GM12892 (cell line): Measurements from ENCODE around the gene IFFO2.
A peak's percentile ranks its signal among the peaks of the same experiment; 100 is the strongest.

ENCODE experiments used
- DNase-seq: peaks from one replicate; pipeline ENCODE4 v3.0.0; 2011; ENCODE audit not compliant: insufficient read length
- FAIRE-seq: peaks from 2 replicates; lab custom pipeline; 2011; peaks lifted over from hg19 to GRCh38; lab: Jason Lieb, UNC
- POLR2A ChIP-seq: IDR thresholded peaks from 2 replicates; pipeline ENCODE4 v1.6.1; 2011; ENCODE audit warnings: low read depth, low read length, control low read depth
- POLR2AphosphoS5 ChIP-seq: IDR thresholded peaks from 2 replicates; pipeline ENCODE4 v1.6.1; 2011; ENCODE audit warnings: low read depth, low read length, control low read depth
- TAF1 ChIP-seq: IDR thresholded peaks from 2 replicates; pipeline ENCODE4 v1.6.1; 2011; ENCODE audit warnings: low read depth, mild to moderate bottlenecking, control low read depth, low read length, borderline replicate concordance

IFFO2 gene

DNA sequence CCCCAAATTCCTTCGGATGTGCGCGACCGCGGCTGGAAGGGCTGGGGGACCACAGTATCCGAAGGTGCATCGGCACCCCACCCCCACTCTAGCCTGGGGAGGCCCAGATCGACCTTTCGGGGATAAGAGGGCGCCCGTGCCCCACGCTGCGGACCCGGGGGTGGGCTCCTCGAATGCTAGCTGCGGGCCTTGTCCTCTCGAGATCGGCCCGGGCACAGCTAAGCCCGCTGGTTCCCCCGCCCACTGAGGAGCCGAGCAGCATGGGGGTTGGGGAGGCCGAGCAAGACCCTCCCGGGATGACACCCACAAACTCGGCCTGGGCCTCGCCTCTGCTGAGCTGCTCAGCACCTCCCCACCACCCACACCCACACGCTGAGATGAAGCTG lies 653 bp upstream of the IFFO2 start:
- no peak for DNase-seq

DNA sequence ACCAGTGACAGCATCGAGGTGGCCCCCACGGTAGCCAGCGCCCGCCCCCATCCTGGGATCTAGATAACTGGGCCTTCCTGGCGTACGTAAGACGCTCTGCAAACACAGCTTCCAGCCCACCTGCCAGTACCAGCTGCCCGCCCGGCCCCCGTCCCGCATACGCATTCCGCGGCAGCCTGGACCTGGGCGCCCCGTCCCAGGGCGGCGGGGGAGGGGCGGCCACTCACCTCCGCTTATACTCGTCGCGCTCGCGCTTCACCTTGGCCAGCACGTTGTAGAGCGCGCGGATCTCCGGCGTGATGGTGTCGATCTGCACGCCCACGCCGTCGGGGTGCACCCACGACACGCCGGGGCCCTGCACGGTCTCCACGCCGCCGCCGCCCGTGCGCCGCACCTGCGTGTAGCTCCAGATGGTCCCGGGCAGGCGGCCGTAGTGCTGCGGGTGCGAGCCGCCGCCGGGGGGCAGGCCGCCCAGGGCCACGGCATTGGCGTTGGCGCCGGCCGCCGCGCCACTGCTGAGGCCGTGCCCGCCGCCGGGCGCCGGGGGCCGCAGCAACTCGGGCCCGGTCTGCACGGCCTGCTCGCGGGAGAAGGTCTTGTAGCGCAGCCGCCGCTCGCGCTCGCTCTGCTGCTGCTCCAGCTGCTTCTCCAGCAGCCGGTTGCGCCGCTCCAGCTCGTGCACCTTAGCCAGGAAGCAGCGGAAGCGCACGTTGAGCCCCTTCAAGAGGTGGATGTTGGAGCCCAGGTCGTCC lies 859 bp downstream of the IFFO2 start:
- peak; percentile 77 for FAIRE-seq
- no peak for DNase-seq
- TF ChIP-seq POLR2AphosphoS5 (no peak), TAF1 (no peak), POLR2A (no peak; the same call in 1 of the 2 replicates)

More for the DNA sequence above, 653 bp upstream of the IFFO2 start:
- no peak for FAIRE-seq
- TF ChIP-seq POLR2A (no peak), POLR2AphosphoS5 (no peak), TAF1 (no peak)

DNA sequence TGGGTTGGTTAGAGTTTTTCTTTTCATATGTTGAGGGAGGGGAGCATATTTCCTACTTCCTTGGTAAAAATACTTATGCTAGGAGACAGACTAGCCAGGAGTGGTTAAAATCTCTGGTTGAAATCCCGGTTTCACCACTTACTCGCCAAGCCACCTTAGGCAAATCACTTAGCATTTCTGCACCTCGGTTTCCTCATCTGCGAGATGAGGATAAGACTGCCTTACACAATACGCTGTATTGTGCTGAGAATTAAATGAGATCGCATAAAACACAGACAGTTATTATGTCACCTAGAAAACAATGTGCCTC lies 1.4 kb downstream of the IFFO2 start:
- DNase-seq (no peak), FAIRE-seq (no peak)
- TF ChIP-seq POLR2A: no peak
- TF ChIP-seq POLR2AphosphoS5: no peak
- no peak for TF ChIP-seq TAF1

DNA sequence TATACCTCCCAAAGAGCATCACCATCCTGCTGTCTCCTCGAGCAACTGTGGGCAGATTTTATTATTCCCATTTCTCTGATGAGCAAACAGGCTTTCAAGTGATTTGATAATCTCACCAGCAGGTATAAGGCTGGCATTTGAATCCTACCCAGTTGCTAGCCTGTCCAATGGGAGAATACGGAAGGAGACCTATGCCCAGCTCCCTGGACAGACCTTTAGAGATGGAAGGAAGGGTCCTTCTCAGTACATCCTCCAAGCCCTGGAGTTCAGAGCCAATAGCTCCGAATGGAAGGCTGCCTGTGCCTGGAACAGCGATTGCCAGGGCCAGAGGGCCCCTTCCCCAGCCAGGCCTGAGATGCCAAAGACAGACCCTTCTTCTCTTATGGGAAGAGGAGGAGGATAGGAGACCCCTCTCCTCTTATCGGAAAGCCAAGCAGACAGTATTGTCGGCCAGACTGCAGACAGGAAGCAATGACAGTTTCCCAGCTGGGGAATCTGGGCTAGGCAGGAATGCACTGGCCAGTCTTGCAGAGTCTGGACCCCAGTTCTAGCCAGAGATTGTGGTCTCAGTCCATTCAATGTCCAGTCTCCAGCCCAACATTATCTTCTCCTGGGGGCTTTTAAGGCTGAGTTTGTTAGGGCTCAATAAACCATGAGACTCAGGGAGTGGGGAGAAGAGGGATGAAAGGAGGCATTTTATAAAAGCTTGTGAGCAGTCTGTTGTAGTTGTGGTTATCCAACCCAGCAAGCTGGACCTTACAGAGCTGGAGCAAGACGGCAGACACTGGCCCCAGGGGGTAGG lies 2.0 kb downstream of the IFFO2 start:
- DNase-seq (no peak), FAIRE-seq (no peak)
- TF ChIP-seq POLR2AphosphoS5 (no peak), TAF1 (no peak)

DNA sequence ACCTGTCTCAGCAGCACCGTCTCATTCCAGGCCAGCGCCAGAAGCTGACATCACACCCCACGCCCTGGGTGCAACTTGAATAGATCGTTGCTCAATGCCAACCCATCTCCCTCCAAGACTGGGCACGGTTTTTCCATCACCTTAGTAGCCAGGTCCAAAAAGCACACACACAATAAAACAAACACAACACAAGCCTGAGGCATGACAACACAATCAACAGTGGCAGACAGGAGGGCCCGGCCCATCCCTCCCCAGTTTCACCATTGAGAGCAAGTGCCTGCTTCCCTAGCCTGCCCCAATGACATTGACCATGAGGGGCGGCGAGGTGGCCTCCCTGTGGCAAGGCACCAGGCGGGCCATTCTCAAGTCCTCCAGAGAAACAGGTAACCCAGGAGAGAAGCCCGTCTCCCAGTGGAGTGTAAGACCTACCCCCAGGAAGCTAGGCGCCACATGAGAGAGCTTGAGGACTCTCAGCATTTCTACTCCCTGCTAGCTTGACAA lies 2.7 kb downstream of the IFFO2 start:
- TF ChIP-seq TAF1 (no peak), POLR2AphosphoS5 (no peak), POLR2A (no peak)
- FAIRE-seq: no peak
- DNase-seq: no peak

DNA sequence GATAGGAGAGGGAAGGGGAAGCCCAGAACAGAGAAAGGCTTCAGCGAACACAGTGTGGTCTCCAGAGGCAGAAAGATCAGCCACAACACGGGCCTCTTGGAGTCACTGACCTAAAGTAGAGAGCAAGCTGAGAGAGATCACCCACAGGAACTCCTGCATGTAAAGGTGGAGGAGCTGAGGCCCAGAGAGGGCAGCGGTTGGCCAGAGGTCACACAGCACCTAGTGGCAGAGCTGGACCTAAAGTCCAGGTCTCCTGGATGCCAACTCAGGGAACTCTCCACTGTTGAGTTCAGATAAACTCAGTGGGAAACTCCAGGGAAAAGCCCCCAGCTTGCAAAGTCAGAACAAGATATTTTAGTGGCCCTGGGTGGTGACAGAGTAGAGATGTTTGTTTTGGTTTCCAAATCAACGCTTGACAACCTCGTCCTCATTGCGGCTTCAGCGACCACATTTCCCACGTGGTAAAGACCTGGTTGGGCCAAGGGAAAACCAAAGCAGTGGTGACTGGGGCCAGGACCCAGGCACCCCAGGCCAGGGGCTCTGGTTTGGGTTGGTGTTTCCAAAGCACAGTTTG lies 4.6 kb downstream of the IFFO2 start:
- DNase-seq (peak; percentile 67), FAIRE-seq (peak; percentile 96)
- no peak for TF ChIP-seq TAF1
- TF ChIP-seq POLR2AphosphoS5: peak; percentile 75
- TF ChIP-seq POLR2A: peak; percentile 35; the same call in 1 of the 2 replicates

DNA sequence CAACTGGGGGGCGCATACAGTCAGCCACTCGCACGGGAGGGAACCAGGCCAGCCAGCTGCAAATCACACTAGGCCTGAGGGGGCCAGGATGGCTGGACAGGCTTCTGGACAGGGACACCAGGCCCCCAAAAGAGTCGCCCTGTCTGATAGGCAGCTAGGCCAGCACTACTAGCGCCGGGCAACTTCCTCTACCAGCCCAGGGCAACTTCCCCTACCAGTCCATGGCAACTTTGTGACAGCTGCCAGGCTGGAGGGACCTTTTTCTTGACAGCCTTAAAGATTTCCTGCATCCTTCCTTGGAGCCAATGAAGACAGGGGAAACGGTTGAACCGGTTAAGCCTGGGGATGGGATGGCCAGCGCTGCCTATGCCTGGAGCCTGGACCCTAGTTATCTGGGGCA lies 5.1 kb downstream of the IFFO2 start:
- FAIRE-seq: no peak
- no peak for TF ChIP-seq TAF1
- no peak for TF ChIP-seq POLR2A
- TF ChIP-seq POLR2AphosphoS5: no peak
- DNase-seq: no peak

DNA sequence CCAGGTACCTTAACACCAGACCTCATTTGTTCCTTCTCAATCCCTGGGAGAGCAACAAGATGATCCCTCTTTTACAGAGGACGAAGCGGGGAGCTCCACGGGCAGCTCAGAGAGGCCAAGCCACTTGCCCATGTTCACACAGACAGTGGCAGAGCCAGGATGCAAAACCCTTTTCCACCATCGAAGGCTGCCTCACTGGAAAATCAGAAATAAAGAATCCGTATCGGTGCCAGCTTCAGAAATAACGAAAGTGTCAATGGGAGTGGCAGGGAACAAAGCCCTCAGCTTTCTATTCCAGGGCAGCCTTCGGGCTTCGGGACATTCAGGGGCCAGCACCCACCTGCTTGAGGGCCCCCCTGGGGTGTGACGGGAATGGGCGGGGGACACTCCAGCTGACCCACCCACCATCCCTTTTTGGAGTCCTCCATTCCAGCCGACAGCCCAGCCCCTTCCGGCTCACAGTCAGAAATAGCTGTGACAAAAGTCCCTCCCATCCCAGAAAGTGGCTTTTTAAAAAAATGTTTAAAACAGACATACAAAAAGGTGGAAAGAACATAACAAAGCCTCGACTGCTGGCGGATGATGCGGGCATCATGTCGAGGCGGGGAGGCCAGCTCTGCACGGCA lies 6.0 kb downstream of the IFFO2 start:
- DNase-seq: no peak
- no peak for FAIRE-seq

DNA sequence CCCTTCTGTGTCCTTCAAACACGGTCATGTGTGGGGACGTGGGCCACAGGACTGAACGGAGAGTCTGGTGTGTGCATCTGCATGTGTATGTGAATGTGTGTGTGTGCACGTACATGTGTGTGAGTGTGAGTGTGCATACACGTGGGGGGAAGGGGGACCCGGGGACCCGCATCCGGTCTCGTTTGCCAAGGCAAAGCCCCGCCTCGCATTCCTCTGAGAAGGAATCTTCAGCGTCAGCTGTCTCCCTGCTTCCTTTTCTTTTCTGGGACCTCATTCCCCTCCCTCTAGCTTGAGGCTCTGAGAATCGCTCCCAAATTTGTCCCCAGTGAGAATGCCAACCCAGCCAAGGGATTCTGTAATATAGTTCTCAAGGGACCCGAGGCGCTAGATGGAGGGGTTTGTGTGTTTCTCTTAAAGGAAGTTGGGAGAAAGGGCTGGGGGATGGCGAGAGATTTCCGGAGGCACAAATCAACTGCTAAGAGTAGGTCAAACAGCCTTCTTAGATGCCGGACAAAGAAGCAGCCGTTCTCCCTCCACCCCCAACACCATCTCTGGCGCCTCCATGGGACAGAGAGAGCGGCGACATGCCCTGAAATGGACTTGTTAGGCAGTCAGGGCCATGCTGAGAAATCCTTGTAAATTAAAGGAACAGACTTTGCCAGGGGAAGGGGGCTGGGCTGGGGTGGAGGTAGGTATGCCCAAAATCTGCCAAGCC lies 6.6 kb downstream of the IFFO2 start:
- no peak for DNase-seq

More for the DNA sequence above, 6.0 kb downstream of the IFFO2 start:
- no peak for TF ChIP-seq POLR2AphosphoS5
- TF ChIP-seq TAF1: 0 out of 2 replicates have a peak, but pooled peaks have one; percentile 12

DNA sequence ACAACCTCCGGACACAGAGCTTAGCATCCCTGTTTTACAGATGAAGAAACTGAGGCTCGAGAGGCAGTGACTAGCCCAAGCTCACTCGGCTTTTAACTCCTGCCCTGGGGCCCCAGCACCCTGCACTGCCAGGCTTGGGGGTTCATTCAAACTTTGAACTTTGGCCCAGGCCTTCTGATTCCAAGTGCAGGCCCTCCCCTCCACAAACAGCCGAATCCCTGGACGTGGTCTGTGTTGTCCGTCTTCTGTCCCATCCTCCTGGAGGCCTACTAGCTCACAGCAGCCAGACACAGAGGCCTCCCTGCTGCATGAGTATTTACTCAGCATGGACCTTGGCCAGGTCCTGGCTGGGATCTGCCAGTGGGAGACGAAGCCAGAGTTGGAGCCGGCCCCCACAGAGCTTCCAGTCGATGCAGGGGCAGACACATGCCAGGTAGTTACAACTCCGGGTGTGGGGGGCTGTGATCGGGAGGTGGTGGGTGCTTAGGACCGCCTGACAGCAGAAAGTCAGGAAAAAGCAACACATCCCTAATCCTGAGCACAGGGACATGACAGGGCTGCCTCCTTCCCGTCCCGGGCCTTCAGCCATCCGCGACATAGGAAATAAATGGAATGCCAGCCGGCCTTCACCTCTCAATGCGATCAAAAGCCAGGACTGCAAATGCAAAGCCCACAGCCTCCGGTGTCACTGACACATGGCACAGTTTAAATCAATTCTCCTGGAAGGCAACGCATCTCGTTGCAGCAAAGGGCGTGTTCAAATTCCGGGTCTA lies 7.4 kb downstream of the IFFO2 start:
- DNase-seq: no peak
- TF ChIP-seq POLR2A: no peak
- TF ChIP-seq TAF1: no peak
- no peak for TF ChIP-seq POLR2AphosphoS5
- no peak for FAIRE-seq

More for the DNA sequence above, 6.6 kb downstream of the IFFO2 start:
- TF ChIP-seq TAF1 (no peak), POLR2AphosphoS5 (no peak), POLR2A (no peak)
- peak; percentile 53 for FAIRE-seq

DNA sequence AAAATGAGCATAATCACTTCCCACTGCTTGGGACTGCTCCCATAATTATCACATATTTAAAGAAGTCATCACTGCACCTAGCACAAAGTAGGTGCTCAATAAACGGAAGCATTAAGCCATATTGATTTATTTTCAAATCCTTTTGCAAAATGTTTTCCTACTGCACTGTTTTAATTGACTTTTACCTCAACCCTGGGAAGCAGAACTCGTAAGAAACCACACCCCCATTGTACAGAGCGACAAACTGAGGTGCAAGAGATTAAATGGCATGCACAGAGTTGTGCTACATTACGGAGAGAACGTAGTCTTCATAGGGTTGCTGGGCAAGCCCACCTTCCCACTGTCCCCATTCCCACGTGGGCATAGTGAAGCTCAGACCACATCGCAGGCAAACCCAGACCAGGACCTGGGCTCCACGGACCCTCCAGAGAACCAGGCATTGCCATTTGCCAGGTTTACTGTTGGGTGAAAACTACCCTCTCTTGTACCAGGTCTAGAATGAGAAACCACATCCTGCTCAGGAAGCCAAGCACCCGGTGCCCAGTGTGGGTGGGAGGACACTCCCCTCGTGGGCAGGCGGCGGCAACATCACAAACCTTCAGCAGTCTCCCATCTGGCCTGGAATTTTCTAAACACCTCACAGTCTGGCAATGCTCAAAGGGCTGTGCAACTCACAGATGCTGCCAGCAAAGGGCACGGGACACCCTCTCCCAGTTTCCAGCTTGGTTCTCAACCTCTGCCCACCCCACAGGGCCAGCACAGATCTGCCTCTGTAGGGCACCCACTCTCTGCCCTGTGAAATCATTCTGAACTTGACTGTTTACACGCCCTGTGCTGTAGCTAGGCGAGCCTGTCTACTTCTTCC lies 8.2 kb downstream of the IFFO2 start:
- TF ChIP-seq TAF1: no peak
- TF ChIP-seq POLR2AphosphoS5: no peak
- TF ChIP-seq POLR2A: no peak
- peak; percentile 30 for FAIRE-seq

More for the DNA sequence above, 8.2 kb downstream of the IFFO2 start:
- no peak for DNase-seq
